ENCODE results near the gene PLP2. TPM values are rescaled to one million over a fixed set of nuclear protein-coding genes. Genes with fewer than 3 reads are reported as not detected.
A peak's percentile ranks its signal among the peaks of the same experiment; 100 is the strongest.

The PLP2 gene
- total RNA-seq, 1 donor from 2014 or later, result 12.2 TPM

GRCh38 chrX:49177338-49177833 lies 5.7 kb downstream of the PLP2 start:
- Mint-ChIP-seq H3K4me1 (ENCODE audit: low read depth, unreplicated experiment) (peaks cover 8% of the 10 kb centered on the region), H3K9me3 (ENCODE audit: unreplicated experiment) (peaks cover 4% of the 10 kb centered on the region), H3K36me3 (ENCODE audit: unreplicated experiment) (no peaks in the 10 kb centered on the region), H3K27ac (ENCODE audit: unreplicated experiment) (no peak overlapping the region), H3K27me3 (ENCODE audit: unreplicated experiment) (peaks cover 9% of the 10 kb centered on the region), H3K4me3 (ENCODE audit: unreplicated experiment) (no peak overlapping the region)
- no peak for DNase-seq
- TF ChIP-seq CTCF (IDR thresholded peaks at IDR 0.05; ENCODE audit: partially characterized antibody, unreplicated experiment), result no peak

GRCh38 chrX:49177873-49178480 lies 6.3 kb downstream of the PLP2 start:
- DNase-seq, result no peak
- Mint-ChIP-seq H3K4me3 (ENCODE audit: unreplicated experiment) (no peak overlapping the region), H3K36me3 (ENCODE audit: unreplicated experiment) (no peaks in the 10 kb centered on the region), H3K27ac (ENCODE audit: unreplicated experiment) (no peak overlapping the region), H3K4me1 (ENCODE audit: low read depth, unreplicated experiment) (peaks cover 8% of the 10 kb centered on the region), H3K27me3 (ENCODE audit: unreplicated experiment) (peaks cover 9% of the 10 kb centered on the region), H3K9me3 (ENCODE audit: unreplicated experiment) (peaks cover 2% of the 10 kb centered on the region)
- no peak for TF ChIP-seq CTCF (IDR thresholded peaks at IDR 0.05; ENCODE audit: partially characterized antibody, unreplicated experiment)

GRCh38 chrX:49178537-49178936 lies 6.8 kb downstream of the PLP2 start:
- H3K27me3 Mint-ChIP-seq (ENCODE audit: unreplicated experiment), result peaks cover 9% of the 10 kb centered on the region
- H3K27ac Mint-ChIP-seq (ENCODE audit: unreplicated experiment), result no peak overlapping the region
- peaks cover 2% of the 10 kb centered on the region for H3K9me3 Mint-ChIP-seq (ENCODE audit: unreplicated experiment)
- no peaks in the 10 kb centered on the region for H3K36me3 Mint-ChIP-seq (ENCODE audit: unreplicated experiment)
- no peak overlapping the region for H3K4me3 Mint-ChIP-seq (ENCODE audit: unreplicated experiment)
- DNase-seq, result no peak
- TF ChIP-seq CTCF (IDR thresholded peaks at IDR 0.05; ENCODE audit: partially characterized antibody, unreplicated experiment), result no peak
- peaks cover 8% of the 10 kb centered on the region for H3K4me1 Mint-ChIP-seq (ENCODE audit: low read depth, unreplicated experiment)

GRCh38 chrX:49179358-49179757 lies 7.7 kb downstream of the PLP2 start:
- DNase-seq, result no peak
- H3K4me3 Mint-ChIP-seq (ENCODE audit: unreplicated experiment), result no peak overlapping the region
- peaks cover 2% of the 10 kb centered on the region for H3K9me3 Mint-ChIP-seq (ENCODE audit: unreplicated experiment)
- TF ChIP-seq CTCF (IDR thresholded peaks at IDR 0.05; ENCODE audit: partially characterized antibody, unreplicated experiment), result no peak
- peaks cover 8% of the 10 kb centered on the region for H3K4me1 Mint-ChIP-seq (ENCODE audit: low read depth, unreplicated experiment)
- peak overlapping the region; percentile 8 for H3K27ac Mint-ChIP-seq (ENCODE audit: unreplicated experiment)
- peaks cover 9% of the 10 kb centered on the region for H3K27me3 Mint-ChIP-seq (ENCODE audit: unreplicated experiment)
- no peaks in the 10 kb centered on the region for H3K36me3 Mint-ChIP-seq (ENCODE audit: unreplicated experiment)

- no peak overlapping the region for H3K4me3 Mint-ChIP-seq (ENCODE audit: unreplicated experiment)
- H3K36me3 Mint-ChIP-seq (ENCODE audit: unreplicated experiment), result no peaks in the 10 kb centered on the region
- H3K4me1 Mint-ChIP-seq (ENCODE audit: low read depth, unreplicated experiment), result peaks cover 9% of the 10 kb centered on the region
- TF ChIP-seq CTCF (IDR thresholded peaks at IDR 0.05; ENCODE audit: partially characterized antibody, unreplicated experiment), result no peak
- no peak overlapping the region for H3K27ac Mint-ChIP-seq (ENCODE audit: unreplicated experiment)
- H3K9me3 Mint-ChIP-seq (ENCODE audit: unreplicated experiment), result peaks cover 6% of the 10 kb centered on the region
- peaks cover 8% of the 10 kb centered on the region for H3K27me3 Mint-ChIP-seq (ENCODE audit: unreplicated experiment)
- DNase-seq, result no peak
Observed at GRCh38 chrX:49183701-49184281, 12.1 kb downstream of the PLP2 start.

All from glutamatergic neuron (in vitro differentiated cells).